ENCODE data around the gene SERPINB6. TPM values are rescaled to one million over a fixed set of nuclear protein-coding genes. Genes with fewer than 3 reads are reported as not detected.

The SERPINB6 gene
- total and polyA plus RNA-seq, 9 of the 15 experiments (the other 6 are each of a cell fraction or from before 2014, with no cell fraction given): 86.6 to 211 (median 143) TPM

- no peak for TF ChIP-seq PML (IDR thresholded peaks at IDR 0.05; ENCODE audit: low read length)
- no peak for TF ChIP-seq ZNF584 (CRISPR knock-in tag; IDR thresholded peaks at IDR 0.05; ENCODE audit: low read depth)
- no peak for TF ChIP-seq MECOM (CRISPR knock-in tag; IDR thresholded peaks at IDR 0.05)
- no peak for TF ChIP-seq MAFG (tag; conservative IDR thresholded peaks at IDR 0.05)
- TF ChIP-seq ZMIZ1 (IDR thresholded peaks at IDR 0.05; ENCODE audit: low read depth in 2 of 2, low read length in 2 of 2): no peak
- TF ChIP-seq COPS2 (conservative IDR thresholded peaks at IDR 0.05): no peak
- no peak for TF ChIP-seq THAP12 (CRISPR knock-in tag; IDR thresholded peaks at IDR 0.05)
- no peak for TF ChIP-seq CHD2 (IDR thresholded peaks at IDR 0.05; ENCODE audit: low read depth, low read length)
- TF ChIP-seq CLOCK (CRISPR knock-in tag; IDR thresholded peaks at IDR 0.05; ENCODE audit: borderline replicate concordance): no peak
- no peak for TF ChIP-seq POLR2B (IDR thresholded peaks at IDR 0.05; ENCODE audit: low read depth, partially characterized antibody)
- TF ChIP-seq ARID3A (IDR thresholded peaks at IDR 0.05; ENCODE audit: borderline replicate concordance, low read depth, low read length): no peak
- TF ChIP-seq EWSR1 (IDR thresholded peaks at IDR 0.05; ENCODE audit: borderline replicate concordance, low read depth, partially characterized antibody): no peak
- TF ChIP-seq SP2 (IDR thresholded peaks at IDR 0.05; ENCODE audit: extremely low read depth, low read depth, low read length, poor library complexity, severe bottlenecking): no peak
Measured at GRCh38 chr6:2938004-2938631, 33.2 kb downstream of the SERPINB6 start (continued).

Data from K562 (cell line).